Right forelimb (tissue), 1 donor: ENCODE data around the gene GLT6D1.
"Not testable (repeated sequence)": the region's sequence is repeated elsewhere in the genome, so short reads cannot be mapped to it uniquely, and the experiment has no call there.

Source experiments
- DNase-seq: peaks from one replicate; pipeline ENCODE4 v3.0.0-alpha.2; 2018

GLT6D1 gene, protein sequence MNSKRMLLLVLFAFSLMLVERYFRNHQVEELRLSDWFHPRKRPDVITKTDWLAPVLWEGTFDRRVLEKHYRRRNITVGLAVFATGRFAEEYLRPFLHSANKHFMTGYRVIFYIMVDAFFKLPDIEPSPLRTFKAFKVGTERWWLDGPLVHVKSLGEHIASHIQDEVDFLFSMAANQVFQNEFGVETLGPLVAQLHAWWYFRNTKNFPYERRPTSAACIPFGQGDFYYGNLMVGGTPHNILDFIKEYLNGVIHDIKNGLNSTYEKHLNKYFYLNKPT

DNA sequence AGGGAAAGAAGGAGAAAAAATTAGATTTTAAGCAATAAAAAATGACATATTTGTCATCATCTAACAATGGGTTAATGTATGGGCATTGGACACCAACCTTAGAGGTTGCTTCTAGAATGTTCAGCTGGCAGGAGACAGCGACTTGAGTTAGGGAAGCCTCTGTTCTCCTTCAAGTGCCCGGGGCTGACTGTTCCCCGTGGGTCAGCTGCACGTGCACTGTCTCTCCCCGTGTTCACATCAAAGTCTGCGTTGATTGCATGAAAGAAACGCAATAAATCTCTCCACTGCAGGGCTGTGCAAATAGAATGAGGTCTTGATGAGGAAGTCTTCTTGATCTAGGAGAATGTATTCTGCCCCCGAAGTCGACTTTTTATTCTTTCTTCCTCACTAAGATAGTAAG lies at the start of gene GLT6D1:
GLT6D1 (minus strand) TSS at position 345 of the 400 bp plus-strand sequence. CDS start 353 bp downstream, outside the sequence.
- no peak for DNase-seq

DNA sequence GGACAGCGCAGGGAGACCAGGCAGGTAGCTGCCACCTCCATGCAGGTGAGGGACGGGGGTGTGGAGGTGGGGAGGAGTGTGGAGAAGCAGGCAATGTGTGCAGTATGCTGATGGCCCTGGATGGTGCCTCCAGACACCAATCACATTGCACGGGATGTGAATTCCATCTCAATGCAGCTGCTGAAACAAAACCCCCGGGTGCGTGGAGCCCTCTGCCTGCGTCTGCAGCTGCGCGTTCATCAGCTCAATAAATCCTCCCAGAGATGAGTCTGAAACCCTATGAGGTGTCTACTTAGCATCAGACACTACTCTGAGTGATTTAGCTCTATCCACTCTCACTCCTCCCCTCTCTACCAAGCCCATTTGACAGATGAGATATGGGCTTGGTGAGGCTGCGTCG lies 49.7 kb upstream of the GLT6D1 start:
- DNase-seq = no peak

DNA sequence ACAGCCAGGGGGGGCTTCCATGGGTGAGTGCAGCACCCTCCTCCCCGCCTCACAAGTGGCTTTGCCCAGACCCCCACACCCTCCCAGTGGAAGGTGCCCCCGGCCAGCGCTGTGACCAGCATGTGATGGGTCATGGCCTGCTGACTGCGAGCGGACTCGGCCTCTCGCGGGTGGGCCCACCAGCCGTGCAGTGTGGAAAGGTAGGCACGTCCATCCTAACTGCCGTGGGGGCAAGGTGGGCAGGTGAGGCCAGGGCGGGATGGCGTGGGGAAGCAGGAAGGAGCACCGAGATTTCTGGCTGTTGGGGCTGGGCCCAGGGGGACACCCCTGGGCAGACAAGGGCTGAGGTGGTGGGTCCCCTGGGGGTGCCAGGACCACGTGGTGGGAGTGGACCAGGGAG lies 47.9 kb upstream of the GLT6D1 start:
- no peak for DNase-seq

DNA sequence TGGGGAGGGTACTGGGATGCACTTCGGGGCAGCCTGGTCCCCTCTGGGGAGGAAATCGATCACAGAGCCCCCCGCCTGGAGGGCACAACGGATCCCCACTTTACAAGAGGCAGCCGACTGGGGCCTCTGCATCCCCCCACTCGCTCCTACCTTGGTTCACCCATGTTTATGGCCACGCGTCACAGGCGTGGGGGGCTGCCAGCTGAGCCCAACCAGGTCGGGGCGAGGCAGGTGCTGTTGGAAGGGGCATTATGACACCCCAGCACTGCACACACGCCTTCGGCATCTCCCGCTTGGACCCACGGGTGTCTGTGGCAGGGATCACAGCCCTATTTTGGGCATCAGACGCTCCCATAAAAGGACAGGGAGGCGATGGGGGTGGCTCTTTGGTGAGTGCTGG lies 45.4 kb upstream of the GLT6D1 start:
- no peak for DNase-seq

DNA sequence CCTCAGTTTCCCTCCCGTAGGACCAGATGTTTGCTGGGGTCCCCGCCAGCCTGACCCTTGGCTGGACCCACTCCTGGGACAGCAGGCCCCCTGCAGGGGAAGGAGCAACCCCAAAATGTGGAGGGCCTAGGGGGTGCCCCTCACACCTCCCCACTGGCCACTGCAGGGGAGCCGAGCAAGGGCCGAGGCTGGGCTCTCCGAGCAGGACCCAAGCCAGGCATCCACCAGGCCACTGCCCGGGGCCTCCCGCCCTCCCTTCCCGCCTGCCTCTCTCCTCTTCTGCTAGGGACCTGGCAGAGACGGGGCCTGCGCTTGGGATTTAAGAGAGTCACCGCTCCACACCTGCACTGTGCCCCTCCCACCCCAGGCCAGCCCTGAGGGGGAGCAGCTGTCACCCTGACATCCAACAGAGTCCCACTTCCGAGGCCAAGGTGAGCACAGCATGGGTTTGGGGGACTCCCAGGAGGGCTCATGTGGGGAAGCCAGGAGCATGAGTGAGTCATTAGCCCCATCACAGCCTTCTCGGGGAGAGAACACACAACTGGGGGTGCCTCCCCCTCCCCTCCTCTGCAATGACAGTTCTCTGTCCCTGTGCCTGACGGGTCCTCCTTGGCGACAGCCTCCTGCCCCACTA lies 44.2 kb upstream of the GLT6D1 start:
- no peak for DNase-seq

DNA sequence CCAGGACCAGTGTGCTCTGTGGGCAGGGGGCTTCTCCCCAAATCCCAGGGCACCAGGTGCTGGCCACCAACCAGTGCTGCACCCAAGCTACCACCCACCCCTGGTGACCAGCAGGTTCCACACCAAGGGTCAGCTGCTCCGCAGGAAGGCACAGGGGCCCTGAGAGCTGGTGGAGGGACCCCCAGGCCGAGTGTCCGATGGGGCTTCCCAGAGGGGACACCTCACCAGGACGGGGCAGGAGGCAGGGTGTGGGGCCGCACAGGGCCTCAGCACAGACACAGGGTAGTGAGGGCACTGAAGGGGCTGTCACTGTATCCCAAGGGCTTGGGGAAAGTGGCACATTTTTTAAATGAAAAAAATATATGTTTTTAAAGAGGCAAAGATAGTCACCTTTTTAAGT lies 41.8 kb upstream of the GLT6D1 start:
- no peak for DNase-seq

DNA sequence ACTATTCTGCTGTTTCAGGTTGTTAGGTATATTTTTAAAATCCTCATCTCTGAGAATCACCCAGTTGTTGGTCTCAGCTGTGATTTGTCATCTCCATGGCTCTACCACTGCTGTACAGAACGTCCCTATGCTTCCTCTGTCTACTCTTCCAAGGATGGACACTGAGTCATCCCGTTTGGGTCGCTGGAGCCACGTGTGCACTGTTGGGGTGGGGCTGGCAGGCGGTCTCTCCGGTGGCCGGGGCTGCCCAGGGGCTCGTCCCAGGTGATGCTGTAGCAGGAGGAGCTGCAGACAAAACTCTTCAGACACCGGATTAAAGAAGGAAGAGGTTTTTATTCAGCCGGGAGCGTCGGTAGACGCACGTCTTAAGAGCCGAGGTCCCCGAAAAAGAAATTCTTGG lies 40.7 kb upstream of the GLT6D1 start:
- no peak for DNase-seq

DNA sequence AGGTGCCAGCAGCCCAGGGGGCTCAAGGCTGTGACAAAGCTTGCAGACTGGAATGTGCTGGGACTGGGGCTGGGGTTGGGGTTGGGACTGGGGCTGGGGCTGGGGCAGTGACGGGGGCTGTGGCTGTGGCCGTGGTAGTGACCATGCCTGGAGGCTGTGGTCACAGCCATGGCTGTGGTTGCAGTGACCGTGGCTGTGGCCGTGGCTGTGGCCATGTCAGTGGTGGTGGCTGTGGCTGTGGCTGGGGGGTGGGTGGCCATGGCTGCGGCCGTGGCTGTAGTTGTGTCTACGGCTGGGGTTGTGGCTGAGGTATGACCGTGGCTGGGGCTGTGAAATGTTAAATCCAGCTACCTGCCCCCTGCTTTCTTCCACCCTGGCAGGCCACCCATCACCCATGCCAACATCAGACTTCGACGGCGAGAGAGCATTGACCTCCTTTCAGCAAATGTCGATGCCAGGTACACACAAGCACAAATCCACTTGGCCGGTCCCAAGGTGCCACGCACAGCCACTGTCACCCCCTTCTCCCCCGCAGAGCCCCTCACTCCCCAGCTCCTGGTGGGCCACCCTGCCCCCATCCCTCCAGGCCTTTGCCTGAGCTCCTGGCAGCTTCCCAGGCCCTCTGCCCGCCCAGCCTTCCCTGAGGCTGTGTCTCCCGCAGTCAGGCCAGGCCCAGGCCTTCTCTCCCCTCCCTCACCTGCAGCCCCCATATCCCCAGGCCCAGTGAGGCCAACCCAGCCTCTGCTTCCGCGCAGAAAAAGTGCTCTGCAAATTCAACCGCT lies 39.1 kb upstream of the GLT6D1 start:
- DNase-seq = no peak

DNA sequence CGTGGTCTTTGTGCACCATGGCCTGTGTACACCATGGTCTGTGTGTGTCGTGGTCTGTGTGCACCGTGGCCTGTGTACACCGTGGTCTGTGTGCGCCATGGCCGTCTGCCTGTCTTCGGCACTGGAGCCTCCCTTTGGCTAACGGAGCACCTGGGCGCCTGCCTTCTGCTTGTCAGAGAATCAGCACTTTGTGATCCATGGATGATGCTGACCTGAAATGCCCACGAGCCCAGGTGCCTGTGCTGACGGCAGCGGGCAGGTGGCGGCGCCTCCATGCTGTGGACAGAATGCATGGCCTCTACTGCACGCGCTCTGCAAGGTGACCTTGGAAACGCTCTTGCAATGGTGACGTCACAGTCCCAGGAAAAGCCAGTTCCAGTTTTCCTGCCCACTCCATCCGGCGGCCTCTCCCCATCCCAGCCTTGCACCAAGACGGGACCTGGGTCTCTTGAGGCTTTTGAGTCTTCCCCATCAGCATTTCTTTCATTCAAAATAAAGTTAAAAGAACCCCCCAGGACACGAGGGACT lies 38.4 kb upstream of the GLT6D1 start:
- no peak for DNase-seq

DNA sequence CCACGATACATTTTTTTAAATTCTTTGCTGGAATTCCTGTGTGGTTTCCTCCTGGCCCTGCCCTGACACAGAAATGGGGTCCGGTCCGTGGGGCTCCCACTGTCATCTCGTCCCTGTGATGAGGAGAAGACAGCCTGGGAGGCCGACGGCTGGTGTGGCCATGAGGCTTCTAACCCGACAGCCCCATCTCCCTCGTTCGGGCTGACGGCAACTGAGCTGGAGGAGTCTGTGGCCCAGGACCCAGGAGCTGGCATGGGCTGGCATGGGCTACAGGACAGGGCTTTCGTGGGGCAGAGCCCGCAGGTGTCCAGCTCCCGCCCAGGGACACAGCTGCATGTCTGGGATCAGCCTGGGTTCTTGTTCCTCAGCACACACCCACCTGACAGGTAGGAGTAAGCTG lies 37.6 kb upstream of the GLT6D1 start:
- DNase-seq = no peak

DNA sequence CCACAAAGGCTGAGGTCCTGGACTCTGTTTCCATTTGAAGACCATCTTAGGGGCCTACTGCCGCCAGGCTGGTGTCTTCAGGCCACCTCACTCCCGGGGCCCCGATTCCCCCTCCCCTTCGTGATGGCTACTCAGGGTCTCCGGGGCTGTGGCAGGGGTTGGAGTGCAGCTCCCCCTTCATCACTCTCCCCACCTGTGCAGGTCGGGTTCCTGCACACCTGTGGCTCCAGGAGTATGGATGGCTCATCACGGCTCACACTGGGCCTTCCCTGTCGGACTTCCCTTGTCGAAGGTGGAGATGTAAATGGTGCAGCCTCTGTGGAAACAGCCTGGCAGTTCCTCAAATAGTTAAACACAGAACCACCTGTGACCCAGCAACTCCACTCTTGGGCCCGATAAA lies 35.6 kb upstream of the GLT6D1 start:
- no peak for DNase-seq

DNA sequence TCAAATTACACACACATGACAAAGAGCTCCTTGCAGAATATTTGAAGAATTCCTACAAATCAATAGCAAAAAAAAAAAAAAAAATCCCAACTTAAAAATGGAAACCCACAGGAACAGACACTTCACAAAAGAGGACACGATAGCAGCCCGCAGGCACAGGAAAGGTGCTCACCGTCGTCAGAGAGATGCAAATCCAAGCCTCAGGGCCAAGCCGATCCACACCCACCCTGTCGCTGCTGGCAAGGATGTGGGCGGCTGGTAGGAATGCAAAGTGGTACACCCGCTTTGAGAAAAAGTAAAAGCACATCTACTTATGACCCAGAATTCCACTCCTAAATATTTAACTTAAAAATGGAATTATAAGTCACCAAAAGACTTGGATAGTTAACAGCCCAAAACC lies 34.6 kb upstream of the GLT6D1 start:
- DNase-seq = no peak

DNA sequence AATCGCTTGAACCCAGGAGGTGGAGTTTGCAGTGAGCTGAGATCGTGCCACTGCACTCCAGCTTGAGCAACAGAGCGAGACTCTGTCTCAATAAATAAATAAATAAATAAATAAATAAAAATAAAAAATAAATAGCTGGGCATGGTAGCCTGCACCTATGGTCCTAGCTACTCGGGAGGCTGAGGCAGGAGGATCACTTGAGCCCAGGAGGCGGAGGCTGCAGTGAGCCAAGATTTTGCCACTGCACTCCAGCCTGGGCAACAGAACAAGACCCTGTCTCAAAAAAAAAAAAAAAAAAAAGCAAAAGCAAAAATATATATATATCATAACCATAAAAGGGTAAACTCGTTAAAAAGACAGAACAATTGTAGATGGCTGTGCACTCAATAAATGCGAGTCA lies 33.4 kb upstream of the GLT6D1 start:
- DNase-seq = not testable (repeated sequence)

DNA sequence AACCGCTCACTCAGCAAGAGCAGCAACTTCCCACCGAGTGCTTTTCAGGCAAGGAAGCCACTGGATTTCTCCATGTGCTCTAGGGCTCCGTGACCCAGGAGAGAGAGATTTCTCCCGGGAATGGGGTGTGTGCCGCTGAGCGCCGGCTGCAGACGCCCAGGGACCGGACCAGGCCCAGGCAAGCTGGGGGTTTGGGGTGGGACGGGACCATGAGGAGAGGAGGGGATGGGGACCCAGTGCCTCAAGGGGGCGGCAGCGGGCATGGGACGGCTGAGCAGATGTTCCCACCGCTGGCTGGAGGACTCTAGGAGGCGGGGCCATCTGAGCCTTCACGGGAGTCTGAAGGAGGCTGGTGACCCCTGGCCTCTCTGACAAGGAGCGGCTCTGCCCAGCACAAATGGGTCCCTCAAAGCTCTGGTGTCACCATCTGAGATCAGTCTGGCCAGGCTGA lies 32.3 kb upstream of the GLT6D1 start:
- peak; percentile 7 for DNase-seq

DNA sequence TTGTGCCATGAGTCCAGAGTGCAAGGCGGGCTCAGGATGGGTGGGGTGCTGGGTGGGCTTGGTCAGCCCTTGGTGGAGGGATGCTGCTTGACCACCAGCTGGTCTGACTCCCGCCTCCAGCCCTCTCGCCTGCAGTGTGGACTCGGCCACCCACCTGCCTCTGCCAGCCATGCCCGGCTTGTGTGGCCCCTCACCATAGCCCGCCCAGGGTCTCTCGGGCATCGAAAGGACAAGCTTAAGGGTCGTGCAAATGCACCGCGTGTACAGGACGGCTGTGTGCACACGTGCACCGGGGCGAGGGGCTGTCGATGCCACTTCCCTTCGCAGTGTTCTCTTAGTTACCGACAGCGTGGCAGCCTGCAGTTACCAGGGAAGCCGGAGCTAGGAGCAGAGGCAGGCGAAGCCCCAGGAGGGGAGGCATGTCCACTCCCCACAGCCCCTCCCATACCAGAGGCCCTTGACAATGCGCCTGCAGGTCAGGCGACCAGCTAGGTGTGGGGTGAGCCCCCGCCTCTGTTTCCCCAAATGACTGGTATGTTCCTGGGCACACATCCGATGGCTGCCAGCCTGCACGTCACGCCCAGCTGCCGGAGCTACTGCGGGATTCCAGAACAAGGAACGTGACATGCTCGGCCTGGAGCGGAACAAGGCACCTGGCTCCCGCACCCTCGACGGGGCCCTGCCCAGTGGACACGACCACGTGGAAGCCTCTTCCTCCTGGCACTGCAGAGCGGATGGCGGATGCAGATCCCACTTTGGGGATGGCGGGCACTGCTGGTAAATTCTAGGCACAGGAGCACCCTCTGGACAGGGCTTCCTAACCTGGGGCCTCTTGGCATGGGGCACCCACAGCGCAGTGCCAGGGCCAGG lies 31.6 kb upstream of the GLT6D1 start:
- peak; percentile 7 for DNase-seq

DNA sequence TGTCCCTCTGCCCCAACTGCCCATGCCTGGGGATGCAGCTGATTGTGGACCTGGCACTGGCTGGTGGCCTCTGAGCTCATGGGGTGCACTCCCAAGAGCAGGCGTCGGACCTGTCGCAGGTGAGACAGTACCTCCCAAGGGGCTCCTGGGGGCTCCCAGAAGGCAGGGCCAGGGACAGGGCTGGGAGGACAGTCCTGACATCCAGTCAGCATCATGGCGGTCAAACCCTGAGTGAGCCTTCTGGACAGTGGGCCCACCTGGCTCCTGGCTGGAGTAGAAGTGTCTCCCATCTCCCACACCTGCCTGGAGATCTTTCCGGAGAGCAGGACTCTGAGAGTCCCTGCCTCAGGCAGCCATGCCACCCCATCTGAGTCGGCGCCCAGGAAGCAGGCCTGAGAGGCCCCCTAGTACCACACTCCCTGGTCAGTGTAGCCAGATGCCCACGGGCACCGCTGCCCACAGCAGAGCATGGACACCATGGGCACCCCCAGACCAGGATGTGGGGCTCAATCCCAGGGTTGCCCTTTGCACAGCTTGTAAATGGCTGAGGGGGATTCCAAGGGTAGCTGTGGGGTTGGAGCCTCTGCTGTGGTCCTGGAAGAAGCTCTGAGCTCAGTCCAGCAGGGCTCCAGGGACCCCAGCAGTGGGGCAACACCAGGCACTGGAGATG lies 30.4 kb upstream of the GLT6D1 start:
- peak; percentile 16 for DNase-seq

DNA sequence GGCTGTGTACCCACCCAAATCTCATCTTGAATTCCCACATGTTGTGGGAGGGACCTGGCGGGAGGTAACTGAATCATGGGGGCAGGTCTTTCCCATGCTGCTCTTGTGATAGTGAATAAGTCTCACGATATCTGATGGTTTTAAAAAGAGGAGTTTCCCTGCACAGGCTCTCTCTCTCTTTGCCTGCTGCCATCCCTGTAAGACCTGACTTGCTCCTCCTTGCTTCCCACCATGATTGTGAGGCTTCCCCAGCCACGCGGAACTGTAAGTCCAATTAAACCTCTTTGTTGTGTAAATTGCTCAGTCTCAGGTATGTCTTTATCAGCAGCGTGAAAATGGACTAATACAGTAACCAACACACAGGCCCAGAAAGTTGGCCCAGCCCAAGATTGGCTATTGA lies 29.7 kb upstream of the GLT6D1 start:
- not testable (repeated sequence) for DNase-seq

DNA sequence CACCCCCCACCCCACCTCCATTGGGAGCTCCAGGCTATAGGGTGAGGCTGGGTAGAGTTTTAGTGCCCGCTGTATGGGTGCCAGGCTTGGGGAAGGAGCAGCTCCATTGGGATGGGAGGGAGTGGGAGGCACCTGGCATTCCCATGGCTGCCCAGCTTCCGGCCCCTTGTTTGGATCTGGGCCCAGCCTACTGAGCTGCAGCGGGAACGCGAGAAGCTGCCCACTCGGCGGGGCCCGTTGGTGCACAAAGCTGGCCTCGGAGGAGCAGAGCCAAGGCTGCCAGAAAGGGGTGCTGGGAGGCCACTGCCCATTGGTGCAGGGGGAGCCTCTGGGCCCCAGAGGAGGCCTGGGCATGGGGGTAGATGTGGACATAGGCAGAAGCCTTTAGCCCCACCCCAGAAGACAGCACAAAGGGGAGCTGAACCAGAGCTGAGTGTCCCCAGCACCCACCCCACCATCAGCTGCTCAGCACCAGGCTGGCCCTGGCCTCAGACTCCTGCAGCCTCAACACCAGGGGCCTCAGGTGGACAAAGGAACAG lies 28.2 kb upstream of the GLT6D1 start:
- DNase-seq = no peak

DNA sequence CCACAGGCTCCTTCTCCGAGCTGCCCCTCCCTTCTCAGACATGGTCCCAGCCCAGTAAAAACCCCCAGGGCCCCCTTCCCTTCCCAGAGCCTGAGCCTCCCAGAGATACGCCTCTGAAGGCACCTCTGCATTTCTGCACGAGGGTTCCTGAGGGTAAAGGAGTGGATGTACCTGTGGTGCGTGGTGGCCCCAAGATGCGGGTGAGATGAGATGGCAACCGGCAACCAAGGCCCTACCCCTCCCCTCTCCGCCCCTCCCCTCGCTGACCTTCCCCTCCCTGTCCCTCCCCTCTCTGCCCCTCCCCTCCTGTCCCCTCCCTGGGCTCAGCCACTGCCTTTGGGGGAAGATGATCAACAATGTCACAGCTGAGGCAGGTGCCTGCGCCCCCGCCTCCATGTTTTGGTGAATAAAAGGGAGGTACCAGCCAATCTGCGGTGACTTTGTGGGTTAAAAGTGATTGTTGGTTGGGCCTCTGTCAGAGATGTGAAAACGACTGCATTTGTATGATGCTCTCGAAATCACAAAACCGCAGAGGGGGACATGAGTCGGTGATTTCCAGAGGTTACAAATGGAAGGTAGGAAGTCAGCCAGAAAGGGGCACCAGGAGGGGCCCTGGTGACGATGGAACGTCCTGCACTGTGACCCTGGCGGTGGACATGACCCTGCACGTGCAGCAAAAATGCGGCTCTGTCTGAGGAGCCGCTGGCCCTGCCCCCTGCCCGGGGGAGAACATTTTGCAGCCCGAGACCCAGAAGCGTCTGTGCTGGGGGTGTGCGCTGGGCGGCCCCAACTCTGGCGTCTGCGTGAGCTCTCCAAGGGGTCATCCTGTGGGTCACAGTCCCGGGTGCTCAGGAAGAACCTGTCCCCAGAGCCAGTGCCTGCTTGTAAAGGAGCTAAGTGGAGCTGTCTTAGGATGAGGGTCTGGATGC lies 27.5 kb upstream of the GLT6D1 start:
- DNase-seq = no peak

DNA sequence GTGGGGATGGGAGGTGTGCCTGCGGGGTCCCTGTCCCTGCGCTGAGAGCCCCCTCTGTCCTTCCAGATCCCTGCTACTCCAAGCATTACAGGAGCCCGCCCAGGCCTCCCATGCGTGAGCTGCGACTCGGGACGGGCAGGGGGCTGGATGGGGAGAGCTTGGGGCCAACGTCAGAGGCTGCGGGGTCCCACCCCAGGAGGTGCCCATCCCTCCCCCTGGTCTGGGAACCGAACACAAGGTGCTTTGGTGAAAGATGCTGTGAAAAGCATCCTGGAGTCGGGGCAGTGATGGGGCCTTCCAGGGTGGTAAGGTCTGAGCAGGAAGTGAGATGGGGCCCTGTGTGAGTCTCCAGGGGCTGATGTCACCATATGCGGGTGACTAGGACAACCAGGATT lies 26.5 kb upstream of the GLT6D1 start:
- no peak for DNase-seq
